Measurements from ENCODE around the gene TCEANC2.

Gene TCEANC2

DNA sequence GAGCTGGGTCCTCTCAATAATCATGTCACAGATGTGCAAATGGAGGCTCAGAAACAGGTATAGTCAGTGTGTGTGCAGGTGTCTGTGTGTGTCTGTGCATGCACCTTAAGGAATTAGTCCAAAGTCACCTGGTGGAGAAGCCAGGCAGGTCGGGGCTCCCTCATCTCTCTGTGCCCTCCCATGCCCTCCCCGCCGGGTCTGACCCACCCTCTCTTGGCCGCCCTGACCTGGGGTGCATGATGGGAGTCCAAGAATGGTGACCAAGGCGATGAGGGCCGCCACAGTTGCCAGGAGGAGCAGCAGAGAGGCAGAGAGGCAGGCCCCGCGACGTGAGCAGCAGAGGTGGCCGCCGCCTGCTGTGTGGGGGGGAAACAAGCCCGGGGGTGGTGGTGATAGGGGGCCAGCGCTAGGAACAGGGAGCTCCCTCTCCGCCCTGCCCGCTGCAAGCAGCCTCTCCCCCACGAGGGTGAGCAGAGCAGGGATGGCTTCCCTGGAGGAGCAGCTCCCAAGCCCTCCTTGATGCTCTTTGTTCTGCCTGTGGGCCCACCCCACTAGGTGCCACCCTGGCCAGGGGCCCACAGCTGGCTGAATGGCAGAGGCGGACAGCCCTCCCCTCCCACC, 39.3 kb upstream of the TCEANC2 start:
- H3K4me3 ChIP-seq (ENCODE audit: low read depth, low read length, poor library complexity, severe bottlenecking) = no peak overlapping the region
- H3K79me2 ChIP-seq (ENCODE audit: insufficient read depth, low read length) = no peaks in the 10 kb centered on the region
- no peaks in the 10 kb centered on the region for H4K20me1 ChIP-seq (ENCODE audit: insufficient read depth, low read length)
- H3K9me2 ChIP-seq (ENCODE audit: low read depth, low read length) = no peaks in the 10 kb centered on the region
- no peaks in the 10 kb centered on the region for H3K36me3 ChIP-seq (ENCODE audit: insufficient read depth, low read length)
- H3K4me2 ChIP-seq (ENCODE audit: low read length) = no peak overlapping the region
- no peaks in the 10 kb centered on the region for H3F3A ChIP-seq (ENCODE audit: insufficient read depth, low read length)
- no peaks in the 10 kb centered on the region for H3K9me3 ChIP-seq (ENCODE audit: low read length)
- no peak overlapping the region for H2AFZ ChIP-seq (ENCODE audit: low read length)
- H3K4me1 ChIP-seq (ENCODE audit: insufficient read depth, low read length, severe bottlenecking) = no peaks in the 10 kb centered on the region
- no peak overlapping the region for H3K9ac ChIP-seq (ENCODE audit: low read length)
- peaks cover 6% of the 10 kb centered on the region; the same call in 1 of the 2 replicates for H3K27me3 ChIP-seq (ENCODE audit: insufficient read depth, low read length)
- H3K27ac ChIP-seq (ENCODE audit: low read depth, low read length, poor library complexity, severe bottlenecking) = no peak overlapping the region
- TF ChIP-seq, protein P1, sequence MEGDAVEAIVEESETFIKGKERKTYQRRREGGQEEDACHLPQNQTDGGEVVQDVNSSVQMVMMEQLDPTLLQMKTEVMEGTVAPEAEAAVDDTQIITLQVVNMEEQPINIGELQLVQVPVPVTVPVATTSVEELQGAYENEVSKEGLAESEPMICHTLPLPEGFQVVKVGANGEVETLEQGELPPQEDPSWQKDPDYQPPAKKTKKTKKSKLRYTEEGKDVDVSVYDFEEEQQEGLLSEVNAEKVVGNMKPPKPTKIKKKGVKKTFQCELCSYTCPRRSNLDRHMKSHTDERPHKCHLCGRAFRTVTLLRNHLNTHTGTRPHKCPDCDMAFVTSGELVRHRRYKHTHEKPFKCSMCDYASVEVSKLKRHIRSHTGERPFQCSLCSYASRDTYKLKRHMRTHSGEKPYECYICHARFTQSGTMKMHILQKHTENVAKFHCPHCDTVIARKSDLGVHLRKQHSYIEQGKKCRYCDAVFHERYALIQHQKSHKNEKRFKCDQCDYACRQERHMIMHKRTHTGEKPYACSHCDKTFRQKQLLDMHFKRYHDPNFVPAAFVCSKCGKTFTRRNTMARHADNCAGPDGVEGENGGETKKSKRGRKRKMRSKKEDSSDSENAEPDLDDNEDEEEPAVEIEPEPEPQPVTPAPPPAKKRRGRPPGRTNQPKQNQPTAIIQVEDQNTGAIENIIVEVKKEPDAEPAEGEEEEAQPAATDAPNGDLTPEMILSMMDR (IDR thresholded peaks at IDR 0.05; ENCODE audit: low read length) = no peak
- no peak for TF ChIP-seq EZH2 (IDR thresholded peaks at IDR 0.05; ENCODE audit: borderline replicate concordance, low read length)

DNA sequence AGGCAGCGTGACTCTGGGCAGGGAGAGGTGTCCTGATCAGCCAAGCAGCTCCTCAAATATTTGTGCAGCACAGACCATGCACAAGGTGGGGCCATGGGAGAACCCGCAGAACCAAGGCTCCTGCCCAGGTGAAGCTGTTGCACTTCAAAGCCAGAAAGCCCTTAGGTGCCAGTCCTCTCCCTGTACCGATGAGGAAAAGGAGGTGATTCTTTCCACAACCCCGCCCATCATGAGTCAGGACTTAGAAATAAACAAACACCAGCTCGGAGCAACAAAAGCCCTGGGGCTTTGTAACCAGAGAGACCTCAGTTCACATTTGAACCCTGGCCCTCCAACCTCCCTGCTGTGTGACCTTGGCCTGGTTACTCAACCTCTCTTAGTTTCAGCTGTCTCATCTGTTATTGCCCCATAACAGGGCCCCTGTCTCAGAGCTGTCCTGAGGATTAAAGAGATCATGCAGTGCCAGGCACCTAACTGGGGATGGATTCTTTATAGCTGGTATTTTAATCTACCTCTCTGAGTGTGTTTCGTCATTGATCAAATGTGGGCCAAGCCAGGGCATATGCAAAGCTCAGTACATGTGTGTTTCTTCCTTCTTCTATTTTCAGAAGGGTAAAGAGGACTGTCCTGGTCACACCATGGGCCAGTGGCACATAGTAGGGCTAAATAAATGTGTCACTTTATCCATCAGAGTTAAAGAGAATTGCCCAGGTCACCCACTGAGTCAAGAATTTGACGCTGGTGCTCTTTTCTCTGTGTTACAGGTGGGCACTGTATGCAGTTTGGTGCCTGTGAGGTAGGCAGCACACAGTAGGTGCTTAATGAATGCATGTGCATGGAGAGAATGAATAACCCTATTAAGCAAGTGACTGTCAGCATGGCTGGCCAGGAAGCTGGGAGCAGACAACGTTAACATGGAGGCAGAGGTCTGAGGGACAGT, 36.8 kb upstream of the TCEANC2 start:
- H3K4me1 ChIP-seq (ENCODE audit: insufficient read depth, low read length, severe bottlenecking) = no peaks in the 10 kb centered on the region
- no peak overlapping the region for H2AFZ ChIP-seq (ENCODE audit: low read length)
- no peak overlapping the region for H3K9ac ChIP-seq (ENCODE audit: low read length)
- H3K4me2 ChIP-seq (ENCODE audit: low read length) = no peak overlapping the region
- H3K36me3 ChIP-seq (ENCODE audit: insufficient read depth, low read length) = no peaks in the 10 kb centered on the region
- H3K27me3 ChIP-seq (ENCODE audit: insufficient read depth, low read length) = peaks cover under 1% of the 10 kb centered on the region; the same call in 1 of the 2 replicates
- TF ChIP-seq, protein P1 (IDR thresholded peaks at IDR 0.05; ENCODE audit: low read length) = no peak
- no peak for TF ChIP-seq EZH2 (IDR thresholded peaks at IDR 0.05; ENCODE audit: borderline replicate concordance, low read length)
- no peaks in the 10 kb centered on the region for H3K9me2 ChIP-seq (ENCODE audit: low read depth, low read length)
- no peaks in the 10 kb centered on the region for H4K20me1 ChIP-seq (ENCODE audit: insufficient read depth, low read length)
- H3K9me3 ChIP-seq (ENCODE audit: low read length) = no peaks in the 10 kb centered on the region
- H3K4me3 ChIP-seq (ENCODE audit: low read depth, low read length, poor library complexity, severe bottlenecking) = no peak overlapping the region
- no peaks in the 10 kb centered on the region for H3K79me2 ChIP-seq (ENCODE audit: insufficient read depth, low read length)
- H3F3A ChIP-seq (ENCODE audit: insufficient read depth, low read length) = no peaks in the 10 kb centered on the region
- H3K27ac ChIP-seq (ENCODE audit: low read depth, low read length, poor library complexity, severe bottlenecking) = no peak overlapping the region

- Histone ChIP-seq H3K4me3 (ENCODE audit: low read depth, low read length, poor library complexity, severe bottlenecking) (no peak within 1 kb of the TSS), H3K79me2 (ENCODE audit: insufficient read depth, low read length) (no peaks in the 10 kb centered on the region), H3K4me2 (ENCODE audit: low read length) (no peak within 1 kb of the TSS), H3K9me2 (ENCODE audit: low read depth, low read length) (no peaks in the 10 kb centered on the region), H3F3A (ENCODE audit: insufficient read depth, low read length) (no peaks in the 10 kb centered on the region), H3K9me3 (ENCODE audit: low read length) (no peaks in the 10 kb centered on the region), H3K9ac (ENCODE audit: low read length) (no peak within 1 kb of the TSS), H3K27me3 (ENCODE audit: insufficient read depth, low read length) (no peaks in the 10 kb centered on the region), H3K36me3 (ENCODE audit: insufficient read depth, low read length) (no peaks in the 10 kb centered on the region), H3K27ac (ENCODE audit: low read depth, low read length, poor library complexity, severe bottlenecking) (no peak within 1 kb of the TSS), H2AFZ (ENCODE audit: low read length) (no peak within 1 kb of the TSS), H4K20me1 (ENCODE audit: insufficient read depth, low read length) (no peaks in the 10 kb centered on the region), H3K4me1 (ENCODE audit: insufficient read depth, low read length, severe bottlenecking) (no peaks in the 10 kb centered on the region)
- TF ChIP-seq, protein P1 (IDR thresholded peaks at IDR 0.05; ENCODE audit: low read length) = no peak
- TF ChIP-seq EZH2 (IDR thresholded peaks at IDR 0.05; ENCODE audit: borderline replicate concordance, low read length) = no peak
Measured at GRCh38 chr1:54017979-54018378, 35.4 kb upstream of the TCEANC2 start, which contains the start of gene LDLRAD1. TSS of gene LDLRAD1 (minus strand) at chr1:54018186. CDS start at chr1:54018112, 74 bp downstream.
